Fibroblast of lung (primary cell): Measurements from ENCODE around the gene TMCC1.
"Not testable (repeated sequence)": the region's sequence is repeated elsewhere in the genome, so short reads cannot be mapped to it uniquely, and the experiment has no call there.

Experiments
- EZH2 ChIP-seq: IDR thresholded peaks from 2 replicates; pipeline ENCODE4 v1.5.1; 2012; ENCODE audit warnings: low read length, control low read depth, mild to moderate bottlenecking; ENCODE audit errors: missing control alignments
- TF ChIP-seq, protein P1 (sequence below), 2 donors: IDR thresholded peaks in 1 of 2; conservative IDR thresholded peaks in 1 of 2; 1 replicate in 1 of 2; 2 replicates in 1 of 2; pipeline ENCODE4 v1.5.1; 2011 to 2012; ENCODE audit warnings: low read length in 2 of 2, control low read depth in 1 of 2, inconsistent platforms in 1 of 2, low read depth in 1 of 2, mild to moderate bottlenecking in 1 of 2

DNA sequence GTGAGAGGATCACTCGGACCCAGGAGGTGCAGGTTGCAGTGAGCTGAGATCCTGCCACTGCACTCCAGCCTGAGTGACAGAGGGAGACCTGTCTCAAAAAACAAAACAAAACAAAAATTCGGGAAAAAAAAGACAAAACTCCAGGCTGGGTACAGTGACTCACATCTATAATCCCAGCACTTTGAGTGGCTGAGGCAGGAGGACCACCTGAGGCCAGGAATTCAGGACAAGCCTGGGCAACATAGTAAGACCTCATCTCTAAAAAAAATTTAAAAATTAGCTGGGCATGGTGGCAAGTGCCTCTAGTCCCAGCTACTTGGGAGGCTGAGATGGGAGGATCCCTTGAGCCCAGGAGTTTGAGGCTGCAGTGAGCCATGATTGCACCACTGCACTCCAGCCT lies 142.4 kb downstream of the TMCC1 start:
- TF ChIP-seq, protein P1, sequence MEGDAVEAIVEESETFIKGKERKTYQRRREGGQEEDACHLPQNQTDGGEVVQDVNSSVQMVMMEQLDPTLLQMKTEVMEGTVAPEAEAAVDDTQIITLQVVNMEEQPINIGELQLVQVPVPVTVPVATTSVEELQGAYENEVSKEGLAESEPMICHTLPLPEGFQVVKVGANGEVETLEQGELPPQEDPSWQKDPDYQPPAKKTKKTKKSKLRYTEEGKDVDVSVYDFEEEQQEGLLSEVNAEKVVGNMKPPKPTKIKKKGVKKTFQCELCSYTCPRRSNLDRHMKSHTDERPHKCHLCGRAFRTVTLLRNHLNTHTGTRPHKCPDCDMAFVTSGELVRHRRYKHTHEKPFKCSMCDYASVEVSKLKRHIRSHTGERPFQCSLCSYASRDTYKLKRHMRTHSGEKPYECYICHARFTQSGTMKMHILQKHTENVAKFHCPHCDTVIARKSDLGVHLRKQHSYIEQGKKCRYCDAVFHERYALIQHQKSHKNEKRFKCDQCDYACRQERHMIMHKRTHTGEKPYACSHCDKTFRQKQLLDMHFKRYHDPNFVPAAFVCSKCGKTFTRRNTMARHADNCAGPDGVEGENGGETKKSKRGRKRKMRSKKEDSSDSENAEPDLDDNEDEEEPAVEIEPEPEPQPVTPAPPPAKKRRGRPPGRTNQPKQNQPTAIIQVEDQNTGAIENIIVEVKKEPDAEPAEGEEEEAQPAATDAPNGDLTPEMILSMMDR (conservative IDR thresholded peaks at IDR 0.05 in 1 of 2, IDR thresholded peaks at IDR 0.05 in 1 of 2; ENCODE audit: low read depth in 1 of 2, low read length in 2 of 2) = not testable (repeated sequence)
- not testable (repeated sequence) for TF ChIP-seq EZH2
